Brain microvascular endothelial cell (primary cell): Measurements from ENCODE around the gene FCRL1.

Experiments used
- DNase-seq: peaks from one replicate; pipeline ENCODE4 v3.0.0-alpha.2; 2020
- H3K27ac ChIP-seq: fragments of 250-450 bp; sonication (Bioruptor Pico); 2 replicates; pipeline ENCODE4 v1.5.1; 2020; ENCODE audit warnings: mild to moderate bottlenecking, moderate library complexity
- H3K27me3 ChIP-seq: fragments of 250-450 bp; sonication (Bioruptor Pico); replicated peaks from 2 replicates; pipeline ENCODE4 v1.5.1; 2020; ENCODE audit warnings: mild to moderate bottlenecking
- H3K36me3 ChIP-seq: fragments of 250-450 bp; sonication (Bioruptor Pico); replicated peaks from 2 replicates; pipeline ENCODE4 v1.5.1; 2020; ENCODE audit warnings: mild to moderate bottlenecking
- H3K4me3 ChIP-seq: 2 replicates; pipeline ENCODE4 v1.5.1; 2011; ENCODE audit warnings: low read depth, mild to moderate bottlenecking, control low read depth, low read length, moderate library complexity
- CTCF ChIP-seq: IDR thresholded peaks from 2 replicates; pipeline ENCODE4 v1.5.1; 2011; ENCODE audit warnings: low read depth, mild to moderate bottlenecking, moderate library complexity, low read length, control low read depth, inconsistent platforms; ENCODE audit errors: missing control alignments
- in situ Hi-C: cut with HindIII; loops from 2 replicates; pipeline ENCODE4 v1.10.0; 2017; ENCODE audit warnings: low sequenced_read_pairs, low pct_ligation_motif_present

Gene FCRL1

GRCh38 chr1:157775101-157775870 is 44.6 kb downstream of the FCRL1 start:
- no peaks in the 10 kb centered on the region for H3K27me3 ChIP-seq
- in situ Hi-C loops = no loop called here
- H3K36me3 ChIP-seq = no peaks in the 10 kb centered on the region
- no peak overlapping the region for H3K4me3 ChIP-seq
- no peak overlapping the region for H3K27ac ChIP-seq
- DNase-seq = no peak
- no peak for TF ChIP-seq CTCF

GRCh38 chr1:157774412-157774811 is 45.5 kb downstream of the FCRL1 start:
- no peak for TF ChIP-seq CTCF
- Histone ChIP-seq H3K27ac (no peak overlapping the region), H3K4me3 (no peak overlapping the region), H3K36me3 (no peaks in the 10 kb centered on the region), H3K27me3 (no peaks in the 10 kb centered on the region)
- in situ Hi-C loops = no loop called here
- no peak for DNase-seq

- Histone ChIP-seq H3K4me3 (no peak overlapping the region), H3K27ac (no peak overlapping the region)
- DNase-seq = no peak
Observed at GRCh38 chr1:157773493-157774350, 46.2 kb downstream of the FCRL1 start.

GRCh38 chr1:157771661-157772425 is 48.1 kb downstream of the FCRL1 start:
- Histone ChIP-seq H3K4me3 (no peak overlapping the region), H3K36me3 (no peaks in the 10 kb centered on the region), H3K27me3 (no peaks in the 10 kb centered on the region), H3K27ac (no peak overlapping the region)
- in situ Hi-C loops = no loop called here
- DNase-seq = no peak
- TF ChIP-seq CTCF = no peak

More at GRCh38 chr1:157773493-157774350, 46.2 kb downstream of the FCRL1 start:
- in situ Hi-C loops = no loop called here
- H3K36me3 ChIP-seq = no peaks in the 10 kb centered on the region
- no peak for TF ChIP-seq CTCF
- no peaks in the 10 kb centered on the region for H3K27me3 ChIP-seq

- no peak overlapping the region for H3K4me3 ChIP-seq
- no peak for DNase-seq
- peak; percentile 30 for TF ChIP-seq CTCF
- no peaks in the 10 kb centered on the region for H3K36me3 ChIP-seq
- H3K27me3 ChIP-seq = no peaks in the 10 kb centered on the region
- H3K27ac ChIP-seq = no peak overlapping the region
- in situ Hi-C loops = no loop called here
Observed at GRCh38 chr1:157770442-157771043, 49.4 kb downstream of the FCRL1 start.
